SJSA1 (cell line): ENCODE data around the gene ELFN1. TPM values are rescaled to one million over a fixed set of nuclear protein-coding genes. Genes with fewer than 3 reads are reported as not detected.

Experiments used
- DNase-seq, 2 experiments: peaks; one replicate each; pipeline ENCODE4 v3.0.0-alpha.2; 2015 to 2020; ENCODE audit warnings: low spot score in 2 of 2, low read depth in 1 of 2
- H3K27ac ChIP-seq: fragments of 250-450 bp; sonication (Bioruptor Pico); 2 replicates; pipeline ENCODE4 v1.5.1; 2020; ENCODE audit warnings: mild to moderate bottlenecking, moderate library complexity
- H3K27me3 ChIP-seq: fragments of 250-450 bp; sonication (Bioruptor Pico); replicated peaks from 2 replicates; pipeline ENCODE4 v1.5.1; 2020; ENCODE audit warnings: mild to moderate bottlenecking, moderate library complexity
- H3K36me3 ChIP-seq: fragments of 250-450 bp; sonication (Bioruptor Pico); 2 replicates; pipeline ENCODE4 v1.5.1; 2020; ENCODE audit warnings: mild to moderate bottlenecking
- H3K4me1 ChIP-seq: fragments of 250-450 bp; sonication (Bioruptor Pico); replicated peaks from 2 replicates; pipeline ENCODE4 v1.6.1; 2021; ENCODE audit warnings: mild to moderate bottlenecking
- H3K4me3 ChIP-seq: fragments of 250-450 bp; sonication (Bioruptor Pico); 2 replicates; pipeline ENCODE4 v1.5.1; 2020; ENCODE audit warnings: mild to moderate bottlenecking
- H3K9me3 ChIP-seq: fragments of 250-450 bp; sonication (Bioruptor Pico); replicated peaks from 2 replicates; pipeline ENCODE4 v1.5.1; 2020; ENCODE audit warnings: mild to moderate bottlenecking
- total RNA-seq: library from RNA; depleted of rRNA; stranded (reverse); fragments of >200 nt; shearing (Covaris generic); gene quantifications from 2 replicates; pipeline ENCODE4 v1.2.3, GENCODE V29; 2014

Gene ELFN1
- total RNA-seq, 1 experiment from 2014 or later, result not detected

GRCh38 chr7:1646957-1647891 lies 22.9 kb upstream of the ELFN1 start:
- Histone ChIP-seq H3K4me3 (no peak overlapping the region), H3K9me3 (no peaks in the 10 kb centered on the region), H3K36me3 (no peaks in the 10 kb centered on the region), H3K27me3 (peaks cover 41% of the 10 kb centered on the region), H3K4me1 (no peaks in the 10 kb centered on the region), H3K27ac (no peak overlapping the region)
- DNase-seq, result no peak

GRCh38 chr7:1647961-1648672 lies 22.0 kb upstream of the ELFN1 start:
- peaks cover 41% of the 10 kb centered on the region for H3K27me3 ChIP-seq
- no peak overlapping the region for H3K4me3 ChIP-seq
- H3K27ac ChIP-seq, result no peak overlapping the region
- H3K4me1 ChIP-seq, result no peaks in the 10 kb centered on the region
- no peaks in the 10 kb centered on the region for H3K36me3 ChIP-seq
- H3K9me3 ChIP-seq, result no peaks in the 10 kb centered on the region
- DNase-seq, result no peak

- Histone ChIP-seq H3K27ac (no peak overlapping the region), H3K4me3 (no peak overlapping the region), H3K27me3 (peaks cover 39% of the 10 kb centered on the region), H3K4me1 (no peaks in the 10 kb centered on the region), H3K9me3 (no peaks in the 10 kb centered on the region), H3K36me3 (no peaks in the 10 kb centered on the region)
- no peak for DNase-seq
Measured at GRCh38 chr7:1649751-1650326, 20.2 kb upstream of the ELFN1 start.

GRCh38 chr7:1650363-1651030 lies 19.6 kb upstream of the ELFN1 start:
- no peak for DNase-seq
- Histone ChIP-seq H3K36me3 (no peaks in the 10 kb centered on the region), H3K27me3 (peaks cover 36% of the 10 kb centered on the region), H3K27ac (no peak overlapping the region), H3K4me3 (no peak overlapping the region), H3K9me3 (no peaks in the 10 kb centered on the region), H3K4me1 (no peaks in the 10 kb centered on the region)

GRCh38 chr7:1651031-1651446 lies 19.0 kb upstream of the ELFN1 start:
- Histone ChIP-seq H3K27me3 (peaks cover 37% of the 10 kb centered on the region), H3K27ac (no peak overlapping the region), H3K36me3 (no peaks in the 10 kb centered on the region), H3K4me1 (no peaks in the 10 kb centered on the region), H3K4me3 (no peak overlapping the region), H3K9me3 (no peaks in the 10 kb centered on the region)
- DNase-seq, result no peak

- H3K27me3 ChIP-seq, result peaks cover 37% of the 10 kb centered on the region
- no peak for DNase-seq
- no peak overlapping the region for H3K27ac ChIP-seq
- H3K4me1 ChIP-seq, result no peaks in the 10 kb centered on the region
- no peaks in the 10 kb centered on the region for H3K9me3 ChIP-seq
- no peaks in the 10 kb centered on the region for H3K36me3 ChIP-seq
- H3K4me3 ChIP-seq, result no peak overlapping the region
Measured at GRCh38 chr7:1651891-1652290, 18.2 kb upstream of the ELFN1 start.

- Histone ChIP-seq H3K9me3 (no peaks in the 10 kb centered on the region), H3K27me3 (peaks cover 33% of the 10 kb centered on the region), H3K36me3 (no peaks in the 10 kb centered on the region), H3K4me3 (no peak overlapping the region), H3K4me1 (no peaks in the 10 kb centered on the region), H3K27ac (no peak overlapping the region)
- DNase-seq, result no peak
Measured at GRCh38 chr7:1653500-1653899, 16.6 kb upstream of the ELFN1 start.

GRCh38 chr7:1654111-1654510 lies 16.0 kb upstream of the ELFN1 start:
- H3K4me3 ChIP-seq, result no peak overlapping the region
- H3K36me3 ChIP-seq, result no peaks in the 10 kb centered on the region
- H3K4me1 ChIP-seq, result no peaks in the 10 kb centered on the region
- no peak for DNase-seq
- H3K27ac ChIP-seq, result no peak overlapping the region
- peaks cover 27% of the 10 kb centered on the region for H3K27me3 ChIP-seq
- H3K9me3 ChIP-seq, result no peaks in the 10 kb centered on the region

GRCh38 chr7:1654738-1655475 lies 15.2 kb upstream of the ELFN1 start:
- Histone ChIP-seq H3K27me3 (peaks cover 22% of the 10 kb centered on the region), H3K36me3 (no peaks in the 10 kb centered on the region), H3K9me3 (no peaks in the 10 kb centered on the region), H3K4me3 (no peak overlapping the region), H3K4me1 (no peaks in the 10 kb centered on the region), H3K27ac (no peak overlapping the region)
- DNase-seq, result no peak

GRCh38 chr7:1659696-1660095 lies 10.4 kb upstream of the ELFN1 start:
- Histone ChIP-seq H3K4me3 (no peak overlapping the region), H3K9me3 (no peaks in the 10 kb centered on the region), H3K4me1 (peaks cover under 1% of the 10 kb centered on the region), H3K27me3 (peaks cover 51% of the 10 kb centered on the region), H3K36me3 (no peaks in the 10 kb centered on the region), H3K27ac (no peak overlapping the region)
- DNase-seq, result no peak

- no peaks in the 10 kb centered on the region for H3K36me3 ChIP-seq
- H3K27me3 ChIP-seq, result peaks cover 55% of the 10 kb centered on the region
- H3K4me3 ChIP-seq, result no peak overlapping the region
- H3K27ac ChIP-seq, result no peak overlapping the region
- no peaks in the 10 kb centered on the region for H3K9me3 ChIP-seq
- peaks cover 7% of the 10 kb centered on the region for H3K4me1 ChIP-seq
- DNase-seq, result no peak
Measured at GRCh38 chr7:1661461-1661860, 8.6 kb upstream of the ELFN1 start.

- Histone ChIP-seq H3K4me3 (no peak overlapping the region), H3K36me3 (no peaks in the 10 kb centered on the region), H3K4me1 (peaks cover 14% of the 10 kb centered on the region), H3K27ac (no peak overlapping the region), H3K27me3 (peaks cover 57% of the 10 kb centered on the region), H3K9me3 (no peaks in the 10 kb centered on the region)
- no peak for DNase-seq
Measured at GRCh38 chr7:1662101-1662500, 8.0 kb upstream of the ELFN1 start.

GRCh38 chr7:1662767-1663166 lies 7.3 kb upstream of the ELFN1 start:
- Histone ChIP-seq H3K27ac (no peak overlapping the region), H3K36me3 (no peaks in the 10 kb centered on the region), H3K27me3 (peaks cover 59% of the 10 kb centered on the region), H3K9me3 (no peaks in the 10 kb centered on the region), H3K4me3 (no peak overlapping the region), H3K4me1 (peaks cover 19% of the 10 kb centered on the region)
- no peak for DNase-seq
